Thoracic aorta (tissue), 2 donors: ENCODE data around the gene APOBEC3G. TPM values are rescaled to one million over a fixed set of nuclear protein-coding genes. Genes with fewer than 3 reads are reported as not detected.

Source experiments
- ATAC-seq: fragments of 150-250 bp; one replicate; pipeline ENCODE4 v1.8.0; 2017; ENCODE audit warnings: low read depth; ENCODE audit not compliant: insufficient number of reproducible peaks, low FRiP score
- DNase-seq: peaks from one replicate; pipeline ENCODE4 v3.0.0-alpha.2; 2020; ENCODE audit warnings: low spot score
- H3K27ac ChIP-seq, 2 donors: fragments of 200-600 bp; sonication (generic); 1 replicate in 1 of 2; 2 replicates in 1 of 2; pipeline ENCODE4 v1.5.1; 2016; ENCODE audit warnings: mild to moderate bottlenecking in 2 of 2, moderate library complexity in 2 of 2
- H3K27me3 ChIP-seq: fragments of 200-600 bp; sonication (generic); replicated peaks from 2 replicates; pipeline ENCODE4 v1.6.0; 2016; ENCODE audit warnings: mild to moderate bottlenecking; ENCODE audit not compliant: insufficient read depth
- H3K36me3 ChIP-seq: fragments of 200-600 bp; sonication (generic); one replicate; pipeline ENCODE4 v1.5.1; 2016
- H3K4me1 ChIP-seq, 2 donors: fragments of 200-600 bp; sonication (generic); 1 replicate in 1 of 2; 2 replicates in 1 of 2; pipeline versions ENCODE4 v1.5.1 to v1.6.0; 2016; ENCODE audit warnings: low read depth in 2 of 2, mild to moderate bottlenecking in 1 of 2; ENCODE audit not compliant: control insufficient read depth in 1 of 2
- H3K4me3 ChIP-seq: fragments of 200-600 bp; sonication (generic); 2 replicates; pipeline ENCODE4 v1.5.1; 2016; ENCODE audit warnings: mild to moderate bottlenecking
- H3K9me3 ChIP-seq: fragments of 200-600 bp; sonication (generic); 2 replicates; pipeline ENCODE4 v1.5.1; 2016
- total RNA-seq, 2 donors: library from RNA; depleted of rRNA; stranded (reverse); fragments of >200 nt; gene quantifications; one replicate each; pipeline versions ENCODE4 v1.1.0 to v1.2.3, GENCODE V29; 2016
- TF ChIP-seq, protein P1 (sequence below): fragments of 200-600 bp; sonication (generic); IDR thresholded peaks from one replicate; pipeline ENCODE4 v1.5.1; 2019; ENCODE audit warnings: antibody characterized with exemption

APOBEC3G gene
- total RNA-seq, 2 donors from 2014 or later, result 3.4 to 8.3 TPM

DNA sequence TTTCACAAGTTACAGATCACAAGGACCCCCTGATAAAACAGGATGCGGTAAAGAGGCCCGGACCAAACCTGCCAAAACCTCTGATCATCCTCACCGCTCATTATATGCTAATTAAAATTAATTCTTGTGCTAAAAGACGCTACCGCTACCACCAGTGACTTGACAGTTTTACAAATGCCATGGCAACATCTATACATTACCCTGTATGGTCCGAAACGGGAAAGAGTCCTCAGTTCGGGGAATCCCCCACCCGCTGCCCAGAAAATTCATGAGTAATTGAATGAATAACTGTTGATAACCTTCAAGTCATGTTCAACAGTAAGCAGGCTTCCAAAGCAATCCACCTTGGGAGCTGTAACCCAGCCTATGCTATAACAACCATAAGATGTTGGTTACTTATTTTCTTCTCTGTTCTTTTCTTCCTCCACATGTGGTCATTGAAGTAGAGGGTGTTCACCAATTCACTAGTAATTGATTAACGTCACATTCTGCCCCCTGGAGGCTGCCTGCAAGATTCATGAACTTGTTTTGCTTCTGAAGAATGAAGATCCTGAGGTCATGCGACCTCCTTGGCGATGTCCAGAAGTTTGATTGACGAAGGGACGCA lies 40.6 kb downstream of the APOBEC3G start:
- DNase-seq (no peak), ATAC-seq (no peak)
- TF ChIP-seq, protein P1, sequence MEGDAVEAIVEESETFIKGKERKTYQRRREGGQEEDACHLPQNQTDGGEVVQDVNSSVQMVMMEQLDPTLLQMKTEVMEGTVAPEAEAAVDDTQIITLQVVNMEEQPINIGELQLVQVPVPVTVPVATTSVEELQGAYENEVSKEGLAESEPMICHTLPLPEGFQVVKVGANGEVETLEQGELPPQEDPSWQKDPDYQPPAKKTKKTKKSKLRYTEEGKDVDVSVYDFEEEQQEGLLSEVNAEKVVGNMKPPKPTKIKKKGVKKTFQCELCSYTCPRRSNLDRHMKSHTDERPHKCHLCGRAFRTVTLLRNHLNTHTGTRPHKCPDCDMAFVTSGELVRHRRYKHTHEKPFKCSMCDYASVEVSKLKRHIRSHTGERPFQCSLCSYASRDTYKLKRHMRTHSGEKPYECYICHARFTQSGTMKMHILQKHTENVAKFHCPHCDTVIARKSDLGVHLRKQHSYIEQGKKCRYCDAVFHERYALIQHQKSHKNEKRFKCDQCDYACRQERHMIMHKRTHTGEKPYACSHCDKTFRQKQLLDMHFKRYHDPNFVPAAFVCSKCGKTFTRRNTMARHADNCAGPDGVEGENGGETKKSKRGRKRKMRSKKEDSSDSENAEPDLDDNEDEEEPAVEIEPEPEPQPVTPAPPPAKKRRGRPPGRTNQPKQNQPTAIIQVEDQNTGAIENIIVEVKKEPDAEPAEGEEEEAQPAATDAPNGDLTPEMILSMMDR, result no peak

DNA sequence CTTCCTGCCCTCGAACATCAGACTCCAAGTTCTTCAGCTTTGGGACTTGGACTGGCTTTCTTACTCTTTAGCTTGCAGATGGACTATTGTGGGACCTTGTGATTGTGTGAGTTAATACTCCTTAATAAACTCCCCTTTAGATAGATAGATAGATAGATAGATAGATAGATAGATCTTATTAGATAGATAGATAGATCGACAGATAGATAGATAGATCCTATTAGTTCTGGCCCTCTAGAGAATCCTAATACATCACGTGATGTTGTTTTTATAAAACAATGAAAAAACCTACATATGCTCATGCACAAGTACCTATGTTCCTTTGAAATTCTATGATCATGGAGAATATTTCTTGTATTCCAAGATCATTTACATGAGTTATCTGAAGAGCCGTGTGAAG lies 43.9 kb downstream of the APOBEC3G start:
- DNase-seq, result no peak
- TF ChIP-seq, protein P1, result no peak

More for the DNA sequence above, 40.6 kb downstream of the APOBEC3G start:
- no peak overlapping the region for H3K27ac ChIP-seq
- H3K4me1 ChIP-seq, result no peaks in the 10 kb centered on the region
- H3K4me3 ChIP-seq, result no peak overlapping the region
- H3K9me3 ChIP-seq, result no peaks in the 10 kb centered on the region
- no peaks in the 10 kb centered on the region for H3K36me3 ChIP-seq
- H3K27me3 ChIP-seq, result no peaks in the 10 kb centered on the region

DNA sequence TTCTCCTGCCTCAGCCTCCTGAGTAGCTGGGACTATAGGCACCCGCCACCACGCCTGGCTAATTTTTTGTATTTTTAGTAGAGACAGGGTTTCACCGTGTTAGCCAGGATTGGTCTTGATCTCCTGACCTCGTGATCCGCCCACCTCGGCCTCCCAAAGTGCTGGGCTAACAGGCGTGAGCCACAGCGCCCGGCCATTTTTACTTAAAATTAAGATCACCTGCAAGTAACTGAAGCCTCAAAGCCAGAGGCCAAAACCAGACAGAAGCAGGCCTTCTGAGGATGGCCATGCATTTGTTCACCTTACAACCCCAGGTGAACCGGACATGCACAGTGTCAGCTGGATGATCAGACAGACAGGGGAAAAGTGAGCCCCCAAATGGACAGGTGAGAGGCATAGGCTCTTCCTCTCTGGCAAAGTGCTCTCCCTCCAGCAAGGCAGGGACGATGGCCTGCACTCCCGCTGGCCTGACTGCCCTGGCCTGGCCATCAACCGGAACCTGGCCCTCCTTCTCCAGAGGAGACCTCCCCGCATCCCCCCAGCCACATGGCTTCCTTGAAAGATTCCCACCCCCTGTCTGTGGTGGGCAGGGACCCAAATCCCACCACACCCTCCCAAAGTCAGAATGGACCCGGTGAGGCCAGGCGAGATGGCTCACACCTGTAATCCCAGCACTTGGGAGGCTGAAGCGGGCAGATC lies 45.8 kb downstream of the APOBEC3G start:
- Histone ChIP-seq H3K27me3 (no peaks in the 10 kb centered on the region), H3K4me1 (no peaks in the 10 kb centered on the region), H3K36me3 (no peaks in the 10 kb centered on the region), H3K9me3 (no peaks in the 10 kb centered on the region), H3K4me3 (no peak overlapping the region), H3K27ac (no peak overlapping the region)
- DNase-seq (no peak), ATAC-seq (no peak)
- TF ChIP-seq, protein P1, result no peak

More for the DNA sequence above, 43.9 kb downstream of the APOBEC3G start:
- Histone ChIP-seq H3K4me1 (no peaks in the 10 kb centered on the region), H3K4me3 (no peak overlapping the region), H3K36me3 (no peaks in the 10 kb centered on the region), H3K9me3 (no peaks in the 10 kb centered on the region), H3K27ac (no peak overlapping the region), H3K27me3 (no peaks in the 10 kb centered on the region)
- no peak for ATAC-seq

DNA sequence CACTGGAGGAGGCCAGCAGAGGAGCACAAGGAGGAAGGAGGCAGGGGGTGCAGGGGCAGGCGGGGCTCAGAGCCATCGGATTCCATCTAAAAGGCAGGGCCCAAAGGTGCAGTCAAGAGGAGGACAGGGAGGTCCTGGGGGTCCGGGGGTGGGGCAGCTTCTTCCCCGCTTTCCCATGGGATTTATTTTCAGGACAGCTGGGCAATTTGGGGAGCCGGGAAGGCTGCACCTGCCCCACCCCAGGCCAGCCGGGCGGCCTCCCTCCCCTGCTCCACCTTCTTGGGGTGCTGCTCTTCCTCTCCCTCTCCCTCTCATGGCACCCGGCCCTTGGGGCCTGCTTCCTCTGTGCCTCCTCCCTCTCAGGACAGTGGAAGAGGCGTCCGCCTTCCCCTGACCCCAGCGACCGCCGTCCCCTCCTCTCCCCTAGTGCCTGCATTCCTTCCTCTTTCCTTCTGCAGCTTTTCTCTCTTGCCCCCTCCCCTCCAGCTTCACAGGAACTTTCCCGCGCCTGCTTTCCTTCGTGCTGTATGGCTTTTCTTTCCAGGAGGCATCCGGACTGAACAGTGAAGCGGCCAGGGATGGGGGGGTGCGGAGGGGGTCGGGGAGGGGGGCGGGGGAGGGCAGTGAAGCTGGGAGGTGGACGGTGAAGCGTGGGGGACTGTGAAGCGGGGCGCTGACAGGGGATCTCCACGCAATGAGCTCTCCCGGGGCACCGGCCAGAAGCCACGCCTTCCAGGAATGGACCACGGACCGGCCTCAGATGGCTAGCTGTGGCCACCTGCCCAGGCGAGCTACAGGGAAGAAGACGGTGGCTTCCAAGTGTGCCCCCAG lies 46.9 kb downstream of the APOBEC3G start:
- Histone ChIP-seq H3K4me3 (no peak overlapping the region), H3K27me3 (no peaks in the 10 kb centered on the region), H3K9me3 (no peaks in the 10 kb centered on the region), H3K27ac (no peak overlapping the region), H3K4me1 (no peaks in the 10 kb centered on the region), H3K36me3 (no peaks in the 10 kb centered on the region)
- ATAC-seq, result no peak
- TF ChIP-seq, protein P1, result no peak
- DNase-seq, result no peak

DNA sequence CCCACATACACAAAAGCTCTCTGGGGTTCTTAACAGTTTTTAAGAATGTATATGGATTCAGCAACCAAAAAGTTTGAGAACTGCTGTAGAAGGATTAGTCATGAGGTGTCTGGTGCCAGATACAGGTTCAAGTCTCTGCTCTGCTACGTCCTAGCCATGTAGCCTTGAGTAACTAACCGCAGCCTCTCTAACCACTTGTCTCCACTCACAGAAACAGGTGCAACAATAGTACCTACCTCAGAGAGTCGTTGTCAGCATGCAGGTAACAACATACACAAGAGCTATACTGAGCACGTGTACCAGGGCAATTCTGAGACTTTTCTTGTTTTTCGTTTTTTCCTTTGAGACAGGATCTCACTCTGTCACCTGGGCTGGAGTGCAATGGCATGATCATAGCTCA lies 48.5 kb downstream of the APOBEC3G start:
- ATAC-seq (no peak), DNase-seq (no peak)
- Histone ChIP-seq H3K36me3 (no peaks in the 10 kb centered on the region), H3K4me3 (no peak overlapping the region), H3K9me3 (no peaks in the 10 kb centered on the region), H3K27me3 (no peaks in the 10 kb centered on the region), H3K4me1 (no peaks in the 10 kb centered on the region), H3K27ac (no peak overlapping the region)
- TF ChIP-seq, protein P1, result no peak
